H1 (cell line): ENCODE results near the gene UBE2E2. TPM values are rescaled to one million over a fixed set of nuclear protein-coding genes. Genes with fewer than 3 reads are reported as not detected.

ENCODE experiments used
- CTCF ChIA-PET: fragments of 300-600 bp; sonication (Branson Sonifier 250); formaldehyde crosslinking; loops from one replicate; lab custom pipeline; 2021; ENCODE audit not compliant: partially characterized antibody; lab: Charles Lee
- POLR2A ChIA-PET: fragments of 300-600 bp; sonication (Branson Sonifier 250); formaldehyde crosslinking; loops from one replicate; lab custom pipeline; 2021; ENCODE audit warnings: inconsistent platforms; ENCODE audit not compliant: partially characterized antibody; lab: Charles Lee
- DNase-seq, 2 experiments: peaks; one replicate each; pipeline versions ENCODE4 v3.0.0 to v3.0.0-alpha.2; 2010 to 2022; ENCODE audit warnings: low spot score in 2 of 2, low read depth in 1 of 2, mixed read lengths in 1 of 2
- FAIRE-seq: peaks from 2 replicates; lab custom pipeline; 2011; peaks lifted over from hg19 to GRCh38; lab: Jason Lieb, UNC
- H2AFZ ChIP-seq: 2 replicates; pipeline ENCODE4 v1.8.1; 2012; ENCODE audit warnings: low read length, inconsistent platforms
- H2AK5ac ChIP-seq: 2 replicates; pipeline ENCODE4 v1.6.1; 2013; ENCODE audit warnings: low read depth, low read length
- H2BK120ac ChIP-seq: replicated peaks from 2 replicates; pipeline ENCODE3; 2013; ENCODE audit warnings: low read depth, low read length, inconsistent platforms
- H2BK12ac ChIP-seq: 2 replicates; pipeline ENCODE4 v1.6.1; 2013; ENCODE audit warnings: low read depth, low read length
- H2BK15ac ChIP-seq: 2 replicates; pipeline ENCODE4 v1.6.1; 2013; ENCODE audit warnings: low read length
- H2BK20ac ChIP-seq: 2 replicates; pipeline ENCODE4 v1.6.1; 2013; ENCODE audit warnings: low read length
- H2BK5ac ChIP-seq: 2 replicates; pipeline ENCODE4 v1.6.1; 2013; ENCODE audit warnings: low read depth, low read length
- H3K14ac ChIP-seq: 2 replicates; pipeline ENCODE4 v1.6.1; 2013; ENCODE audit warnings: inconsistent platforms; ENCODE audit not compliant: insufficient read length
- H3K18ac ChIP-seq: 2 replicates; pipeline ENCODE4 v1.6.1; 2013; ENCODE audit warnings: low read length; ENCODE audit errors: extremely low read depth
- H3K23ac ChIP-seq: 2 replicates; pipeline ENCODE4 v1.6.1; 2013; ENCODE audit warnings: inconsistent platforms; ENCODE audit not compliant: insufficient read length
- H3K23me2 ChIP-seq: 2 replicates; pipeline ENCODE4 v1.6.1; 2013; ENCODE audit warnings: low read depth, low read length
- H3K27ac ChIP-seq: 2 replicates; pipeline ENCODE4 v1.6.1; 2011; ENCODE audit warnings: low read depth, low read length, inconsistent platforms
- H3K27me3 ChIP-seq, 4 experiments: replicated peaks in 1 of 4; 1 replicate in 1 of 4; 2 replicates in 3 of 4; pipeline versions ENCODE4 v1.6.1 to v1.8.1; 2011 to 2013; ENCODE audit warnings: low read length in 3 of 4, mild to moderate bottlenecking in 3 of 4, inconsistent platforms in 2 of 4, mixed read lengths in 2 of 4, moderate library complexity in 1 of 4; ENCODE audit not compliant: control insufficient read depth in 3 of 4, insufficient read depth in 3 of 4; ENCODE audit errors: extremely low read depth in 1 of 4
- H3K36me3 ChIP-seq, 4 experiments: 2 replicates each; pipeline versions ENCODE4 v1.6.1 to v1.8.1; 2011 to 2013; ENCODE audit warnings: mild to moderate bottlenecking in 4 of 4, low read length in 3 of 4, moderate library complexity in 2 of 4, control low read depth in 1 of 4, inconsistent platforms in 1 of 4; ENCODE audit not compliant: insufficient read depth in 4 of 4, control insufficient read depth in 2 of 4
- H3K4ac ChIP-seq: replicated peaks from 2 replicates; pipeline ENCODE3; 2013; ENCODE audit warnings: low read length, low read depth, mixed read lengths, inconsistent platforms; ENCODE audit not compliant: insufficient read length
- H3K4me1 ChIP-seq, 4 experiments: replicated peaks in 1 of 4; 1 replicate in 1 of 4; 2 replicates in 3 of 4; pipeline versions ENCODE4 v1.6.1 to v1.8.1; 2011 to 2013; ENCODE audit warnings: low read length in 3 of 4, inconsistent platforms in 2 of 4, mixed read lengths in 1 of 4; ENCODE audit not compliant: insufficient read depth in 4 of 4, control insufficient read depth in 3 of 4
- H3K4me2 ChIP-seq, 2 experiments: 2 replicates each; pipeline versions ENCODE4 v1.6.1 to v1.8.1; 2011 to 2013; ENCODE audit warnings: low read depth in 2 of 2, low read length in 2 of 2, control low read depth in 1 of 2, inconsistent platforms in 1 of 2, mild to moderate bottlenecking in 1 of 2; ENCODE audit not compliant: insufficient read depth in 1 of 2
- H3K4me3 ChIP-seq, 4 experiments: fragments of 200-600, 300-600 bp in 1 of 4; sonication (generic), shearing (Covaris generic), sonication (Bioruptor Twin) in 1 of 4; 2 replicates each; pipeline versions ENCODE4 v1.5.1 to v1.8.1; 2011 to 2016; ENCODE audit warnings: low read length in 4 of 4, low read depth in 3 of 4, control low read depth in 2 of 4, inconsistent platforms in 2 of 4, mild to moderate bottlenecking in 2 of 4, mixed read lengths in 1 of 4, moderate library complexity in 1 of 4; ENCODE audit not compliant: insufficient read depth in 2 of 4; ENCODE audit errors: extremely low read depth in 1 of 4
- H3K56ac ChIP-seq: replicated peaks from 2 replicates; pipeline ENCODE3; 2013; ENCODE audit warnings: low read depth, mild to moderate bottlenecking, mixed read lengths, low read length, inconsistent platforms; ENCODE audit not compliant: insufficient read length
- H3K79me1 ChIP-seq: 2 replicates; pipeline ENCODE4 v1.6.1; 2013; ENCODE audit warnings: low read depth, low read length, control low read depth
- H3K79me2 ChIP-seq, 2 experiments: 2 replicates each; pipeline versions ENCODE4 v1.6.1 to v1.8.1; 2012 to 2013; ENCODE audit warnings: low read length in 2 of 2, mild to moderate bottlenecking in 2 of 2, inconsistent platforms in 1 of 2; ENCODE audit not compliant: insufficient read depth in 2 of 2, control insufficient read depth in 1 of 2
- H3K9ac ChIP-seq, 4 experiments: replicated peaks in 1 of 4; 1 replicate in 1 of 4; 2 replicates in 3 of 4; pipeline versions ENCODE4 v1.6.1 to v1.8.1; 2011 to 2013; ENCODE audit warnings: low read depth in 3 of 4, low read length in 3 of 4, control low read depth in 2 of 4, mild to moderate bottlenecking in 2 of 4, moderate library complexity in 2 of 4, inconsistent platforms in 1 of 4; ENCODE audit errors: extremely low read depth in 1 of 4
- H3K9me3 ChIP-seq, 2 experiments: 2 replicates each; pipeline versions ENCODE4 v1.6.1 to v1.8.1; 2012 to 2013; ENCODE audit warnings: mild to moderate bottlenecking in 2 of 2, moderate library complexity in 2 of 2, control low read depth in 1 of 2, inconsistent platforms in 1 of 2, low read depth in 1 of 2, low read length in 1 of 2, mixed read lengths in 1 of 2; ENCODE audit not compliant: insufficient read depth in 2 of 2
- H4K20me1 ChIP-seq, 2 experiments: replicated peaks in 1 of 2; 2 replicates each; pipeline versions ENCODE3 to v1.8.1; 2011 to 2013; ENCODE audit warnings: inconsistent platforms in 2 of 2, low read length in 2 of 2, mild to moderate bottlenecking in 1 of 2; ENCODE audit not compliant: insufficient read depth in 2 of 2, control insufficient read depth in 1 of 2
- H4K5ac ChIP-seq: 2 replicates; pipeline ENCODE4 v1.6.1; 2013; ENCODE audit warnings: low read length, low read depth, mixed read lengths, inconsistent platforms; ENCODE audit not compliant: insufficient read length
- H4K8ac ChIP-seq: 2 replicates; pipeline ENCODE4 v1.8.0; 2013; ENCODE audit warnings: mild to moderate bottlenecking, moderate library complexity, low read length, inconsistent platforms; ENCODE audit not compliant: insufficient read depth; ENCODE audit errors: extremely low read depth
- H4K91ac ChIP-seq: replicated peaks from 2 replicates; pipeline ENCODE3; 2013; ENCODE audit warnings: low read length, mixed read lengths, inconsistent platforms; ENCODE audit not compliant: insufficient read length
- CBX5 ChIP-seq: fragments of 300-800, 300-1000 bp; sonication (generic); IDR thresholded peaks from 2 replicates; pipeline ENCODE4 v1.7.1; 2016; ENCODE audit warnings: antibody characterized with exemption, low read length, low read depth
- CEBPB ChIP-seq: IDR thresholded peaks from 2 replicates; pipeline ENCODE4 v1.6.1; 2012; ENCODE audit warnings: low read depth, low read length
- JUN ChIP-seq: IDR thresholded peaks from 2 replicates; pipeline ENCODE4 v1.6.1; 2011; ENCODE audit warnings: low read depth, mild to moderate bottlenecking, improper control_type of control experiment, low read length
- KDM5A ChIP-seq: fragments of 200-600 bp; IDR thresholded peaks from 2 replicates; pipeline ENCODE4 v1.7.1; 2012; ENCODE audit warnings: mild to moderate bottlenecking, low read length, inconsistent platforms, mixed read lengths
- MAX ChIP-seq: IDR thresholded peaks from 2 replicates; pipeline ENCODE4 v1.6.1; 2012; ENCODE audit warnings: inconsistent platforms
- NANOG ChIP-seq: IDR thresholded peaks from 2 replicates; pipeline ENCODE4 v1.6.1; 2011; ENCODE audit warnings: low read length, low read depth, mild to moderate bottlenecking, inconsistent platforms; ENCODE audit not compliant: insufficient read depth, poor library complexity, severe bottlenecking
- RNF2 ChIP-seq: fragments of 200-900, 300-1000 bp; sonication (generic); IDR thresholded peaks from 2 replicates; pipeline ENCODE4 v1.7.1; 2016; ENCODE audit warnings: borderline replicate concordance, low read depth, mild to moderate bottlenecking, antibody characterized with exemption, low read length; ENCODE audit not compliant: poor library complexity, severe bottlenecking; ENCODE audit errors: missing control alignments
- SRF ChIP-seq: IDR thresholded peaks from 2 replicates; pipeline ENCODE4 v1.6.1; 2011; ENCODE audit warnings: mild to moderate bottlenecking, low read depth, low read length, moderate library complexity
- SUZ12 ChIP-seq: fragments of 200-600 bp; sonication (generic); IDR thresholded peaks from 2 replicates; pipeline ENCODE4 v1.6.1; 2012; ENCODE audit warnings: mild to moderate bottlenecking, inconsistent platforms, low read length, moderate library complexity, mixed read lengths
- TAF7 ChIP-seq: optimal IDR thresholded peaks from 2 replicates; pipeline ENCODE3; 2011; ENCODE audit warnings: low read depth, mild to moderate bottlenecking, inconsistent platforms, low read length, moderate library complexity, borderline replicate concordance
- TBP ChIP-seq: IDR thresholded peaks from 2 replicates; pipeline ENCODE4 v1.6.1; 2011; ENCODE audit warnings: low read depth, low read length, improper control_type of control experiment
- ZNF274 ChIP-seq: IDR thresholded peaks from 2 replicates; pipeline ENCODE4 v1.7.0; 2012; ENCODE audit warnings: low read length, borderline replicate concordance; ENCODE audit errors: extremely low read depth
- whole genome bisulfite sequencing, 2 experiments: shearing (Covaris generic) in 1 of 2; methylation state at CpG; one replicate each; pipeline versions ENCODE4 v1.1.6 to v1.1.7; 2013 to 2015; ENCODE audit warnings: low lambda C conversion rate in 2 of 2, mixed read lengths in 2 of 2, inconsistent platforms in 1 of 2, low coverage in 1 of 2, missing lambda C conversion rate in 1 of 2; ENCODE audit not compliant: insufficient replicate concordance in 2 of 2, insufficient coverage in 1 of 2, insufficient read length in 1 of 2; ENCODE audit errors: extremely low coverage in 1 of 2, missing lambda C conversion rate in 1 of 2; 5-methylcytosine and 5-hydroxymethylcytosine counted together
- polyA plus RNA-seq, 7 experiments: library from polyadenylated mRNA; depleted of rRNA in 3 of 7; stranded (reverse) in 5 of 7; unstranded in 2 of 7; fragments of >200 nt in 5 of 7; fragments of 200-250 nt in 2 of 7; gene quantifications; 1 replicate in 5 of 7; 2 replicates in 1 of 7; 4 replicates in 1 of 7; pipeline versions ENCODE4 v1.2.1 to v1.2.3, GENCODE V29; 2011 to 2013; ENCODE audit warnings: missing spikeins in 2 of 7, mixed read lengths in 2 of 7
- total RNA-seq: library from RNA; stranded (reverse); fragmentation: NEBNext Ultra II Directional; extraction: Animal tissue kit (Norgen Biotek cat#: 25700); gene quantifications from 2 replicates; pipeline ENCODE4 v1.2.1, GENCODE V29; 2021

UBE2E2 gene
- total and polyA plus RNA-seq, 2 of the 8 experiments (the other 6 are each of a cell fraction or from before 2014, with no cell fraction given): 57.6 to 70.6 TPM

GRCh38 chr3:23468203-23468602, 265.1 kb downstream of the UBE2E2 start:
- H3K27me3 ChIP-seq: peaks cover 0 to 2% (median 0%) of the 10 kb centered on the region in 4 experiments; a peak in 1 of 7 replicates
- H3K23me2 ChIP-seq: no peaks in the 10 kb centered on the region
- H3K79me1 ChIP-seq: no peaks in the 10 kb centered on the region
- no peak overlapping the region for H4K5ac ChIP-seq
- H2AFZ ChIP-seq: no peak overlapping the region
- 91% methylated on average over 1 of the region's 1 CpG; no CpG with 5 or more reads in 1 of the 2 experiments for WGBS, 2 experiments
- no peaks in the 10 kb centered on the region for H3K79me2 ChIP-seq
- peaks cover 0 to 3% (median 0%) of the 10 kb centered on the region in 4 experiments; a peak in 1 of 7 replicates for H3K4me1 ChIP-seq
- no peak for FAIRE-seq
- no peaks in the 10 kb centered on the region for H3K9me3 ChIP-seq
- H4K8ac ChIP-seq: no peak overlapping the region
- no peak overlapping the region for H3K56ac ChIP-seq
- no peak overlapping the region for H3K14ac ChIP-seq
- ChIA-PET CTCF (no interaction called here), POLR2A (no interaction called here)
- no peaks in the 10 kb centered on the region for H4K20me1 ChIP-seq
- no peak overlapping the region for H3K9ac ChIP-seq
- no peak overlapping the region for H3K27ac ChIP-seq
- no peak overlapping the region for H3K4me3 ChIP-seq
- H3K18ac ChIP-seq: no peak overlapping the region
- DNase-seq: no peak
- no peak overlapping the region for H2BK15ac ChIP-seq
- no peak overlapping the region for H2BK5ac ChIP-seq
- H4K91ac ChIP-seq: no peak overlapping the region
- no peak overlapping the region for H2BK20ac ChIP-seq
- no peak overlapping the region for H3K4me2 ChIP-seq
- no peak overlapping the region for H2BK120ac ChIP-seq
- no peaks in the 10 kb centered on the region for H3K36me3 ChIP-seq
- no peak overlapping the region for H2AK5ac ChIP-seq
- H3K4ac ChIP-seq: no peak overlapping the region
- no peak overlapping the region for H3K23ac ChIP-seq
- H2BK12ac ChIP-seq: no peak overlapping the region
- TF ChIP-seq CBX5: no peak
- TF ChIP-seq KDM5A: no peak
- no peak for TF ChIP-seq CEBPB
- TF ChIP-seq ZNF274: no peak
- no peak for TF ChIP-seq JUN
- TF ChIP-seq TBP: no peak
- no peak for TF ChIP-seq NANOG
- TF ChIP-seq TAF7: no peak
- no peak for TF ChIP-seq RNF2
- no peak for TF ChIP-seq SRF
- no peak for TF ChIP-seq SUZ12
- TF ChIP-seq MAX: no peak
